HEK293T (cell line): ENCODE data around the gene UNC50.
"Not testable (repeated sequence)": the region's sequence is repeated elsewhere in the genome, so short reads cannot be mapped to it uniquely, and the experiment has no call there.

Experiments
- CTCF ChIA-PET: fragments of 350-600 bp; formaldehyde crosslinking; extraction: SDS; loops from one replicate; lab custom pipeline; 2021; ENCODE audit warnings: antibody characterized with exemption, inconsistent platforms; lab: Yijun Ruan, JAX
- POLR2A ChIA-PET: fragments of 350-600 bp; formaldehyde crosslinking; extraction: SDS; loops from one replicate; lab custom pipeline; 2020; ENCODE audit warnings: antibody characterized with exemption, inconsistent platforms; lab: Yijun Ruan, JAX
- DNase-seq: peaks from one replicate; pipeline ENCODE4 v3.0.0; 2012; ENCODE audit warnings: mixed read lengths; ENCODE audit errors: extremely low spot score
- ARNT ChIP-seq: fragments of 450-650 bp; IDR thresholded peaks from 2 replicates; pipeline ENCODE4 v1.6.1; 2017; ENCODE audit warnings: mild to moderate bottlenecking
- BHLHE40 ChIP-seq: fragments of 450-650 bp; IDR thresholded peaks from 2 replicates; pipeline ENCODE4 v1.6.1; 2016; ENCODE audit warnings: mild to moderate bottlenecking, moderate library complexity, borderline replicate concordance
- CTBP1 ChIP-seq: fragments of 450-650 bp; IDR thresholded peaks from 2 replicates; pipeline ENCODE4 v1.6.1; 2016; ENCODE audit warnings: borderline replicate concordance
- ELF4 ChIP-seq: fragments of 450-650 bp; IDR thresholded peaks from 2 replicates; pipeline ENCODE4 v1.6.1; 2017; ENCODE audit warnings: antibody characterized with exemption
- FOXA1 ChIP-seq: fragments of 450-650 bp; IDR thresholded peaks from 2 replicates; pipeline ENCODE4 v1.6.1; 2016; ENCODE audit warnings: mild to moderate bottlenecking
- FOXK2 ChIP-seq: fragments of 450-650 bp; IDR thresholded peaks from 2 replicates; pipeline ENCODE4 v1.6.1; 2016; ENCODE audit warnings: mild to moderate bottlenecking
- FOXM1 ChIP-seq: fragments of 450-650 bp; IDR thresholded peaks from 2 replicates; pipeline ENCODE4 v1.6.1; 2017; ENCODE audit warnings: mild to moderate bottlenecking, borderline replicate concordance
- HDGF ChIP-seq: fragments of 450-650 bp; IDR thresholded peaks from 2 replicates; pipeline ENCODE4 v1.6.1; 2017; ENCODE audit warnings: antibody characterized with exemption, borderline replicate concordance
- L3MBTL2 ChIP-seq: fragments of 450-650 bp; conservative IDR thresholded peaks from 2 replicates; pipeline ENCODE4 v1.6.1; 2016; ENCODE audit warnings: mild to moderate bottlenecking
- LEF1 ChIP-seq: fragments of 450-650 bp; IDR thresholded peaks from 2 replicates; pipeline ENCODE4 v1.6.1; 2017; ENCODE audit warnings: mild to moderate bottlenecking, borderline replicate concordance
- NFRKB ChIP-seq: fragments of 450-650 bp; IDR thresholded peaks from 2 replicates; pipeline ENCODE4 v1.6.1; 2016; ENCODE audit warnings: mild to moderate bottlenecking, moderate library complexity
- SP1 ChIP-seq: fragments of 450-650 bp; IDR thresholded peaks from 2 replicates; pipeline ENCODE4 v1.6.1; 2017
- SUZ12 ChIP-seq: fragments of 450-650 bp; IDR thresholded peaks from 2 replicates; pipeline ENCODE4 v1.6.1; 2016; ENCODE audit warnings: mild to moderate bottlenecking
- TARDBP ChIP-seq: fragments of 450-650 bp; IDR thresholded peaks from 2 replicates; pipeline ENCODE4 v1.6.1; 2016
- ZNF384 ChIP-seq: fragments of 450-650 bp; IDR thresholded peaks from 2 replicates; pipeline ENCODE4 v1.6.1; 2016
- TF ChIP-seq, protein P1 (sequence below): fragments of 450-650 bp; IDR thresholded peaks from 2 replicates; pipeline ENCODE4 v1.6.1; 2016

UNC50 gene

DNA sequence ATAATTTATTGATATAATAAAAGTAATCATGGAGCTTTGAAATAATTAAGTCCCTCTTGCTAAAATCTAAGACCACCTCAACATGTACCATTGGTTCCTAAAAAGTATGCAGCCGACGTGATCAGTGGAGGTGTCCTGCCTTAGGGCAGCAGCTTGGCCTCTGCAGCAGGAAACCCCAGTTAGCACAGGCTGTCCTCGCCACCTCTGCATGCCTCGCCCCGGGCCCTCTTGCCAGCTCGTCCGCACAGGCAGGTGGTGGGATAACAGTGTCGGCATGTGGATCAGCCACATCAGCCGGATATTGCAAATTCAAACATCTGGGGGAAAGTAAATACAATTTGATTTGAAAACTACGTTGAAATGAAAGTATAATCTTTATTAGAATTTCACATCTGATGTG, 23.0 kb upstream of the UNC50 start:
- CTCF ChIA-PET = no interaction called here
- POLR2A ChIA-PET = no interaction called here
- no peak for DNase-seq
- TF ChIP-seq LEF1 (no peak), SUZ12 (no peak), BHLHE40 (no peak), SP1 (no peak), NFRKB (no peak), ZNF384 (no peak), ARNT (no peak), L3MBTL2 (no peak), HDGF (no peak), FOXK2 (no peak), TARDBP (no peak), FOXM1 (no peak), ELF4 (no peak), CTBP1 (no peak), FOXA1 (no peak)
- TF ChIP-seq, protein P1, sequence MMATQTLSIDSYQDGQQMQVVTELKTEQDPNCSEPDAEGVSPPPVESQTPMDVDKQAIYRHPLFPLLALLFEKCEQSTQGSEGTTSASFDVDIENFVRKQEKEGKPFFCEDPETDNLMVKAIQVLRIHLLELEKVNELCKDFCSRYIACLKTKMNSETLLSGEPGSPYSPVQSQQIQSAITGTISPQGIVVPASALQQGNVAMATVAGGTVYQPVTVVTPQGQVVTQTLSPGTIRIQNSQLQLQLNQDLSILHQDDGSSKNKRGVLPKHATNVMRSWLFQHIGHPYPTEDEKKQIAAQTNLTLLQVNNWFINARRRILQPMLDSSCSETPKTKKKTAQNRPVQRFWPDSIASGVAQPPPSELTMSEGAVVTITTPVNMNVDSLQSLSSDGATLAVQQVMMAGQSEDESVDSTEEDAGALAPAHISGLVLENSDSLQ = no peak

DNA sequence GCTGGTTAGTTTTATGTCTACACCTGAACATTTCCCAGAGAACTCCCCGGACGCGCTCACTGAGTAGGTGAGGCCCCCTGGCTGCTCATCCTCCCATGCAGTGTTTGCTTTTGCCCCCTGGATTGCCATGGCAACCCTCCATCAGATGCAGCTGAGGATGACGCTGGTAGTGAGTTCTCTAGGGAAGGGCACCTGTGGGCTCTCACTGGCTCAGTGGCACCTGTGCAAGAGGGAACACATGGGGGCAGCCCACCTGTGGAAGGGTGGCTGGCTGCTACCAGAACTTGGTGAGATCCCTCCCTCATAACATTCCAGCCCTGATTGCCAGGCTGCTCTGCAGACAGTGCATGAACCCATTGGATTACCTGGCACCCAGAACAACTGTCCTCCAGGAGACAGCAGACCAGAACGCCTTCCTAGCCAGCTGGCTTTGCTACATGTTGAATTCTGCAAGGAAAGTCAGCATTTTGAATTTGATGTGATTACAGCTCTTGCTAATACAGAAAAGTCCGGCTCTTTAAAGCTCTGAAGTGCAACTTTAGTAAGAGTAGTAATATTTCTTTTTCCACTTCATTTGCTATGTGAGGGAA, 21.7 kb upstream of the UNC50 start:
- ChIA-PET POLR2A (no interaction called here), CTCF (no interaction called here)
- TF ChIP-seq ZNF384 (no peak), ARNT (no peak), FOXM1 (no peak), HDGF (no peak), BHLHE40 (no peak), TARDBP (no peak)
- DNase-seq = no peak

DNA sequence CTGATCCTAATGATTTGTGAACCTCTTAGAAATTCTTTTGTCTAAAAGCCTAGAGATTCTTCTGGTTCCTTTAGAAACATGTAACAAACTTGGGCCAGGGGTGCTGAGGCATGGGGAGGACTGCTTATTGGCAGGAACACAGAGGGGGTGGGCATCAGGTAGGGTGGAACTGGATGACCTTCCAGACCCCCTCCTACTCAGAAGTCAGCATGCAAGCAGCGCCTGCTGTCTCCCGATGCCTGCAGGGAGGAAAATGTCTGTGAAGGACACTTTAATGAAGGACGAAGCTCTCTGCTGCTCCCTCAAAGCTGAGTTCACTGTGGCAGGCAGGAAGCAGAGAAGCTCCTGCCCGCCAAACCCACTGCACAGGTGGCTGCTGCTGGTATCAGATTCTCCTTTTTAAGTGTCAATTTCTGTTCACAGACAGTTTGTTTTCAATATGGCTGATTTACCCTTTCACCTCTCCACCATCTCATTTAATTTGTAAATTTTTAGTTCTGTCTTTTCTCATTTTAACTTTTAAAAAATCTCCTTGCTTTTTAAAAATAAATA, 19.4 kb upstream of the UNC50 start:
- POLR2A ChIA-PET = interaction anchor here (1.7 kb wide), 1 partner anchor 20 kb away, joined by 3 read pairs; no protein-coding TSS in a partner anchor

DNA sequence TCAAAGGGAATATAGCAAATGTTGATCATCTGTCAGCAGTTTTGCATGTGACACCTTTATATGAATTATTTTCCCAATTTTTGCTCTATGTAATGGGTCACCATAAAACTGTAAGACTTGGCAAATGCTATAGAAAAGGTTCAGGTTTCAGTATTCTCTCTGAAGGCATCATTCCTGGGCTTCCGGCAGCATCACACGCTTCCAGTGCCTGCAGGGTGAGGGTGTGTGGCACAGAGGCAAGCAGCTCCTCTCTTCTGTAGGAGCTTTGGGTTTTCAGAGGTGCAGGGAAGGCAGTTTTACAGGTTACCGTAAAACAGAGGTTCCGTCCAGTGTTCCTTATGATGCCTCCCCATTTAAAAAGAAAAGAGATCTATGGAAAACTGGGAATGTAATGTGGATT, 18.9 kb upstream of the UNC50 start:
- POLR2A ChIA-PET = interaction anchor here (1.7 kb wide), 1 partner anchor 20 kb away, joined by 3 read pairs; no protein-coding TSS in a partner anchor
- CTCF ChIA-PET = interaction anchor here (0.7 kb wide), 1 partner anchor 125 kb away, joined by 3 read pairs; no protein-coding TSS in a partner anchor
- TF ChIP-seq, protein P1 = no peak

More for the DNA sequence above, 19.4 kb upstream of the UNC50 start:
- TF ChIP-seq CTBP1 (no peak), NFRKB (no peak), ARNT (no peak)
- DNase-seq = no peak
- CTCF ChIA-PET = interaction anchor here (0.7 kb wide), 1 partner anchor 124 kb away, joined by 3 read pairs; no protein-coding TSS in a partner anchor

DNA sequence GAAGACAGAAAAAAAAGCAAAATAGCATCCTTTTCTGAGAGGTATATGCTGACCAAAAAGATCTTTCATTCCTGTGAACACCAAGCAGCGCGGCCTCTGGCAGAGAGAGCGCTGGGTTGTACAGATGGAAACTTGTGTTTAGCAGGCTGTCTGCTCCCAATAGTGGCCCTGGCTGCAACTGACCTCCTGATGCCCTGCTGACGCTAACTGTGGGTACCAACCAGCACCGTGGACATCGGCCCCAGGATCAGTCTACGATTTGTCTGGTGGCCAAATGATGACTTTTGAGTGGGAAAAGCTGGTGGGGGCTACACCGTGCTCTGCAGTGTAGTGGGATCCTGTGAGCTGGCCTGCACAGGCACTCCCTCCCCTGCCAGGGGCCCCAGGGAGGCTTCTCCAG, 15.8 kb upstream of the UNC50 start:
- CTCF ChIA-PET = interaction anchor here (1.0 kb wide), 1 partner anchor 21 kb away, joined by 3 read pairs; no protein-coding TSS in a partner anchor
- POLR2A ChIA-PET = interaction anchor here (1.0 kb wide), 1 partner anchor 16 kb away, joined by 3 read pairs; no protein-coding TSS in a partner anchor
- TF ChIP-seq CTBP1 (no peak), LEF1 (no peak), FOXM1 (no peak), FOXA1 (no peak), SUZ12 (no peak), HDGF (no peak), FOXK2 (no peak), BHLHE40 (no peak), ZNF384 (no peak), SP1 (no peak), ELF4 (no peak), NFRKB (no peak), L3MBTL2 (no peak), ARNT (no peak), TARDBP (no peak)
- TF ChIP-seq, protein P1 = no peak
- DNase-seq = no peak

More for the DNA sequence above, 18.9 kb upstream of the UNC50 start:
- DNase-seq = no peak

DNA sequence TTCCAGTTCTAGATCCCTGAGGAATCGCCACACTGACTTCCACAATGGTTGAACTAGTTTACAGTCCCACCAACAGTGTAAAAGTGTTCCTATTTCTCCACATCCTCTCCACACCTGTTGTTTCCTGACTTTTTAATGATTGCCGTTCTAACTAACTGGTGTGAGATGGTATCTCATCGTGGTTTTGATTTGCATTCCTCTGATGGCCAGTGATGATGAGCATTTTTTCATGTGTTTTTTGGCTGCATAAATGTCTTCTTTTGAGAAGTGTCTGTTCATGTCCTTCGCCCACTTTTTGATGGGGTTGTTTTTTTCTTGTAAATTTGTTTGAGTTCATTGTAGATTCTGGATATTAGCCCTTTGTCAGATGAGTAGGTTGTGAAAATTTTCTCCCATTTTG, 13.7 kb upstream of the UNC50 start:
- POLR2A ChIA-PET, CTCF ChIA-PET, DNase-seq: not testable (repeated sequence)
